Smooth muscle cell (in vitro differentiated cells): Measurements from ENCODE around the gene CHRM5. TPM values are rescaled to one million over a fixed set of nuclear protein-coding genes. Genes with fewer than 3 reads are reported as not detected.
A peak's percentile ranks its signal among the peaks of the same experiment; 100 is the strongest.

Source experiments
- DNase-seq: peaks from one replicate; lab custom pipeline; 2025; ENCODE audit not compliant: unreplicated experiment; lab: John Stamatoyannopoulos, UW
- H2AFZ ChIP-seq: fragments of 200-600 bp; sonication (generic); 2 replicates; pipeline ENCODE4 v1.6.0; 2016; ENCODE audit warnings: antibody characterized with exemption, low read depth, mild to moderate bottlenecking
- H3F3A ChIP-seq: fragments of 200-600 bp; sonication (generic); 2 replicates; pipeline ENCODE4 v1.6.0; 2017; ENCODE audit warnings: antibody characterized with exemption, low read depth
- H3K27ac ChIP-seq: fragments of 200-600 bp; sonication (generic); 2 replicates; pipeline ENCODE4 v1.5.1; 2016; ENCODE audit warnings: low read depth, mild to moderate bottlenecking
- H3K27me3 ChIP-seq: fragments of 200-600 bp; sonication (generic); 2 replicates; pipeline ENCODE4 v1.6.1; 2016; ENCODE audit warnings: low read depth, mild to moderate bottlenecking
- H3K36me3 ChIP-seq: fragments of 200-600 bp; sonication (generic); 2 replicates; pipeline ENCODE4 v1.5.1; 2016; ENCODE audit warnings: low read depth
- H3K4me1 ChIP-seq: fragments of 200-600 bp; sonication (generic); 2 replicates; pipeline ENCODE4 v1.5.1; 2016; ENCODE audit warnings: low read depth
- H3K4me2 ChIP-seq: fragments of 200-600 bp; sonication (generic); 2 replicates; pipeline ENCODE4 v1.6.0; 2016; ENCODE audit warnings: mild to moderate bottlenecking
- H3K4me3 ChIP-seq: fragments of 200-600 bp; sonication (generic); 2 replicates; pipeline ENCODE4 v1.5.1; 2016; ENCODE audit warnings: mild to moderate bottlenecking
- H3K79me2 ChIP-seq: fragments of 200-600 bp; sonication (generic); 2 replicates; pipeline ENCODE4 v1.6.0; 2016; ENCODE audit warnings: low read depth, mild to moderate bottlenecking
- H3K9ac ChIP-seq: fragments of 200-600 bp; sonication (generic); 2 replicates; pipeline ENCODE4 v1.6.0; 2016; ENCODE audit warnings: low read depth
- H3K9me3 ChIP-seq: fragments of 200-600 bp; sonication (generic); replicated peaks from 2 replicates; pipeline ENCODE4 v1.5.1; 2016; ENCODE audit warnings: low read depth
- H4K20me1 ChIP-seq: fragments of 200-600 bp; sonication (generic); 2 replicates; pipeline ENCODE4 v1.6.0; 2016; ENCODE audit warnings: low read depth
- WGBS: methylation state at CpG from one replicate; pipeline ENCODE4 v1.1.7; 2016; ENCODE audit warnings: low lambda C conversion rate; 5-methylcytosine and 5-hydroxymethylcytosine counted together
- polyA plus RNA-seq: library from polyadenylated mRNA; unstranded; fragments of >200 nt; fragmentation: Nextera tagmentation; extraction: Ambion mirVana; gene quantifications from 2 replicates; pipeline ENCODE4 v1.2.1, GENCODE V29; 2016
- total RNA-seq: library from RNA; depleted of rRNA; stranded (reverse); fragments of >200 nt; gene quantifications from 2 replicates; pipeline ENCODE4 v1.2.3, GENCODE V29; 2014
- TF ChIP-seq, protein P1 (sequence below): fragments of 200-600 bp; sonication (generic); IDR thresholded peaks from 2 replicates; pipeline ENCODE4 v1.5.1; 2017; ENCODE audit warnings: borderline replicate concordance, mild to moderate bottlenecking, antibody characterized with exemption; ENCODE audit not compliant: insufficient read depth, poor library complexity, severe bottlenecking

CHRM5 gene
- total and polyA plus RNA-seq, 2 experiments from 2014 or later, result 0.05 TPM; not detected in 1

DNA sequence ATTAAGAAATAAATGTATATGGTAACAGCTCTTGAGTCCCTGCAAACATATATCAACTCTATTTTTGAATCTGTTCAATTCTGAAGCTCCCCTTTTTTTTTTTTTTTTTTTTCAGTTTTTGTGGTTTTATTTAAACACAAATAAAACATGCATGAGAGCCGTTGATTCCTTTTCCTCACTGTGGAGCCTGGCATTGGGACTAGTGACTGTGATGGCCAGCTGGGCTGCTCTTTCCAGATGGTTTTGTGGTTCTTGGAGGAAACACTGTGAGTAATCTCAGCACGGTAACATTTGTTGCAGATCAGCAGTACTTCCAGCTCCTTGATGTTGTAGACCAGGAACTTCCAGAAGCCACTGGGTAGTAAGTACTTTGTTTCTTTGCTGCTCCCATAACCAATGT lies 117.4 kb downstream of the CHRM5 start:
- no peak for DNase-seq
- H3K36me3 ChIP-seq, result peaks cover 8% of the 10 kb centered on the region
- no peak overlapping the region for H3K9ac ChIP-seq

DNA sequence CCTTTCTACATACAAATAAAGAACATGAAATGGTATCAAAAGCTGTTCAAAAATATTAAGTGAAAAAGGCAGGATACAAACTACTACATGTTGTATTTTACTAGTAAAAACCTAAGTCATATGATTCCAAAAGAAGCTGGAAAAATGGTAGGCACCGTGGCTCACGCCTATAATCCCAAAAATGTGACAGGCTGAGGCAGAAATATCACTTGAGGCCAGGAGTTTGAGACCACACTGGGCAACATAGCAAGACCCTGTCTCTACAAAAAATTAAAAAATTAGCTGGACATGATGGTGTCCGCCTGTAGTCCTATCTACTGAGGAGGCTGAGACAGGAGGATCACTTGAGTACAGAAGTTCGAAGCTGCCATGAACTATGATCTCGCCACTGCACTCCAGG lies 131.6 kb downstream of the CHRM5 start:
- no peak overlapping the region for H3K9ac ChIP-seq
- H3K9me3 ChIP-seq, result no peaks in the 10 kb centered on the region
- peak overlapping the region; percentile 83 for H3K4me3 ChIP-seq
- H3K4me2 ChIP-seq, result peak overlapping the region; percentile 87
- TF ChIP-seq, protein P1, sequence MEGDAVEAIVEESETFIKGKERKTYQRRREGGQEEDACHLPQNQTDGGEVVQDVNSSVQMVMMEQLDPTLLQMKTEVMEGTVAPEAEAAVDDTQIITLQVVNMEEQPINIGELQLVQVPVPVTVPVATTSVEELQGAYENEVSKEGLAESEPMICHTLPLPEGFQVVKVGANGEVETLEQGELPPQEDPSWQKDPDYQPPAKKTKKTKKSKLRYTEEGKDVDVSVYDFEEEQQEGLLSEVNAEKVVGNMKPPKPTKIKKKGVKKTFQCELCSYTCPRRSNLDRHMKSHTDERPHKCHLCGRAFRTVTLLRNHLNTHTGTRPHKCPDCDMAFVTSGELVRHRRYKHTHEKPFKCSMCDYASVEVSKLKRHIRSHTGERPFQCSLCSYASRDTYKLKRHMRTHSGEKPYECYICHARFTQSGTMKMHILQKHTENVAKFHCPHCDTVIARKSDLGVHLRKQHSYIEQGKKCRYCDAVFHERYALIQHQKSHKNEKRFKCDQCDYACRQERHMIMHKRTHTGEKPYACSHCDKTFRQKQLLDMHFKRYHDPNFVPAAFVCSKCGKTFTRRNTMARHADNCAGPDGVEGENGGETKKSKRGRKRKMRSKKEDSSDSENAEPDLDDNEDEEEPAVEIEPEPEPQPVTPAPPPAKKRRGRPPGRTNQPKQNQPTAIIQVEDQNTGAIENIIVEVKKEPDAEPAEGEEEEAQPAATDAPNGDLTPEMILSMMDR, result no peak
- H3K27me3 ChIP-seq, result no peaks in the 10 kb centered on the region
- no peak overlapping the region for H3K27ac ChIP-seq
- DNase-seq, result no peak
- no peaks in the 10 kb centered on the region for H3K36me3 ChIP-seq
- no peak overlapping the region for H2AFZ ChIP-seq
- no peaks in the 10 kb centered on the region for H3F3A ChIP-seq
- peaks cover 59% of the 10 kb centered on the region for H3K79me2 ChIP-seq
- peaks cover 10% of the 10 kb centered on the region for H3K4me1 ChIP-seq
- peaks cover 9% of the 10 kb centered on the region for H4K20me1 ChIP-seq
- WGBS, result 98% methylated on average over 5 of the region's 5 CpGs

More for the DNA sequence above, 117.4 kb downstream of the CHRM5 start:
- Histone ChIP-seq H3K79me2 (no peaks in the 10 kb centered on the region), H3K27me3 (no peaks in the 10 kb centered on the region), H3K4me1 (no peaks in the 10 kb centered on the region), H3F3A (peaks cover 3% of the 10 kb centered on the region), H2AFZ (no peak overlapping the region), H3K9me3 (no peaks in the 10 kb centered on the region), H4K20me1 (peaks cover 8% of the 10 kb centered on the region), H3K27ac (no peak overlapping the region), H3K4me3 (no peak overlapping the region), H3K4me2 (no peak overlapping the region)
- WGBS, result 87% methylated on average over 2 of the region's 2 CpGs
- TF ChIP-seq, protein P1, result no peak

DNA sequence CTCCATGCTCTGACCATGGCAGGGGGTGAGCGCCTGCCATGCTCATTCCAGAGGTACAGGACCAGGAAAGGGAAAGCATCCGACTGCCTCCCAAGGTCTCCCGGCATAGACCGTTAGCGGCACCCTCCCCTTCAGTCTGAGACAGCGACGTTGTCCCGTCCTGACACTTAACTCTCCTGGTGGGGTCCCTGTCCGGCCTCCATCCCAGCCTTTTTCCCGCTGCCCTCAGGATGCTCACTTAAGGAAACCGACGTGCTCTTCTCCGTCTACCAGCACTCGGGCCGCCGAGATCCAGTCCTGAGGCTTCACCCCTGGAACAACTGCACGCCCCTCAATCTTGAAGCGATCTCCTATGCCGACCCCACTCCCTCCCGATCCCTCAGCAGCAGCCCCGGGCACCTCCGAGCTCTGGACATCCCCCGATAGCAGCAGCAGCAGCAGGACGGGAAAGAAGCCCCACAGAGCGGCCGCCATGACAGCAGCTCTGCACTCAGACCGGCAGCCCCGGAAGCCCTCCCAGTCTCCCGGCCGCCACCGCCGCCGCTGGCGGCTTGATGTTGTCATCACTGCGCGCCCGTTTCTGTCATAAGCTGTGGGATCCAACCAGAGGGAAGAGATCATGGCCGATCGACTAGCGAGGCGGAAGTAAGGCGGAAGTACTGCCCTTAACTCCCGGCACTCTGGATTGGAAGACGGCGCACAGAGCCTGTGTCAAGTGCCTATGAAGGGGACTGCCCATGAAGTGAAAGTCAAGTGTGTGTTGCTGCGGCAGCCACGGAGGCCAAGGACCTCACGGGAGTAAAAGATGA lies 133.3 kb downstream of the CHRM5 start, which contains the start of the genes EMC7 and PGBD4:
Gene EMC7 (minus strand): TSS at position 497 of the 809 bp plus-strand sequence. CDS start 23 bp downstream, at position 474.
Gene PGBD4 (plus strand): TSS at position 718 of the 809 bp plus-strand sequence. CDS start 449 bp downstream, outside the sequence.
- DNase-seq, result peak; percentile 90
- no peaks in the 10 kb centered on the region for H3F3A ChIP-seq
- peak within 1 kb of the TSS; percentile 89 for H3K27ac ChIP-seq
- peaks cover under 1% of the 10 kb centered on the region for H4K20me1 ChIP-seq
- peak within 1 kb of the TSS; percentile 88 for H3K9ac ChIP-seq
- peak within 1 kb of the TSS; percentile 91 for H2AFZ ChIP-seq
- TF ChIP-seq, protein P1, result no peak
- H3K79me2 ChIP-seq, result peaks cover 45% of the 10 kb centered on the region
- H3K27me3 ChIP-seq, result no peaks in the 10 kb centered on the region
- peak within 1 kb of the TSS; percentile 83 for H3K4me3 ChIP-seq
- 2% methylated on average over 48 of the region's 48 CpGs for WGBS
- H3K36me3 ChIP-seq, result no peaks in the 10 kb centered on the region
- no peaks in the 10 kb centered on the region for H3K9me3 ChIP-seq
- peaks cover 10% of the 10 kb centered on the region for H3K4me1 ChIP-seq
- H3K4me2 ChIP-seq, result peak within 1 kb of the TSS; percentile 87
